GM18498 (cell line): ENCODE results near the gene COL4A4.
"Not testable (repeated sequence)": the region's sequence is repeated elsewhere in the genome, so short reads cannot be mapped to it uniquely, and the experiment has no call there.

Experiments
- ATAC-seq: cut with Tn5 transposase; IDR thresholded peaks from one replicate; pipeline ENCODE4 v1.9.1; 2021; ENCODE audit warnings: mild to moderate bottlenecking, moderate library complexity; ENCODE audit not compliant: unreplicated experiment

COL4A4 gene

GRCh38 chr2:227117852-227118251 is 46.2 kb downstream of the COL4A4 start:
- ATAC-seq, result no peak

- no peak for ATAC-seq
These were observed 47.0 kb downstream of the COL4A4 start for GRCh38 chr2:227117027-227117426.

- no peak for ATAC-seq
These were observed 48.2 kb downstream of the COL4A4 start for GRCh38 chr2:227115761-227116160.

GRCh38 chr2:227106845-227107759 is 56.9 kb downstream of the COL4A4 start:
- ATAC-seq, result peak; percentile 69

- ATAC-seq, result no peak
These were observed 60.4 kb downstream of the COL4A4 start for GRCh38 chr2:227103583-227103982.

GRCh38 chr2:227099340-227099739 is 64.7 kb downstream of the COL4A4 start:
- no peak for ATAC-seq

GRCh38 chr2:227098162-227098515 is 65.9 kb downstream of the COL4A4 start:
- no peak for ATAC-seq

- no peak for ATAC-seq
These were observed 66.4 kb downstream of the COL4A4 start for GRCh38 chr2:227097495-227098161.

- ATAC-seq, result no peak
These were observed 68.7 kb downstream of the COL4A4 start for GRCh38 chr2:227095346-227095745.

- peak; percentile 92 for ATAC-seq
These were observed 81.7 kb downstream of the COL4A4 start for GRCh38 chr2:227082286-227082685.

GRCh38 chr2:227079726-227080125 is 84.3 kb downstream of the COL4A4 start:
- ATAC-seq, result no peak

GRCh38 chr2:227065065-227065464 is 98.9 kb downstream of the COL4A4 start:
- not testable (repeated sequence) for ATAC-seq

GRCh38 chr2:227058888-227059399 is 105.1 kb downstream of the COL4A4 start:
- ATAC-seq, result no peak

GRCh38 chr2:227057743-227058447 is 106.1 kb downstream of the COL4A4 start:
- no peak for ATAC-seq

- ATAC-seq, result no peak
These were observed 106.9 kb downstream of the COL4A4 start for GRCh38 chr2:227057060-227057459.

GRCh38 chr2:227054006-227054405 is 110.0 kb downstream of the COL4A4 start:
- ATAC-seq, result no peak

GRCh38 chr2:227052879-227053278 is 111.1 kb downstream of the COL4A4 start:
- ATAC-seq, result no peak

GRCh38 chr2:227043981-227044380 is 120.0 kb downstream of the COL4A4 start:
- no peak for ATAC-seq

GRCh38 chr2:227038550-227039189 is 125.3 kb downstream of the COL4A4 start:
- ATAC-seq, result no peak

GRCh38 chr2:227036527-227036926 is 127.5 kb downstream of the COL4A4 start:
- ATAC-seq, result no peak
